WERI-Rb-1 (cell line): Measurements from ENCODE around the gene TLCD3B.
A peak's percentile ranks its signal among the peaks of the same experiment; 100 is the strongest.

ENCODE experiments used
- DNase-seq: peaks from one replicate; pipeline ENCODE4 v3.0.0-alpha.2; 2020
- H3K27ac ChIP-seq: fragments of 250-450 bp; sonication (Bioruptor Pico); 2 replicates; pipeline ENCODE4 v1.5.1; 2020; ENCODE audit warnings: mild to moderate bottlenecking, moderate library complexity
- H3K27me3 ChIP-seq: fragments of 250-450 bp; sonication (Bioruptor Pico); 2 replicates; pipeline ENCODE4 v1.5.1; 2021; ENCODE audit warnings: mild to moderate bottlenecking, low read depth, moderate library complexity; ENCODE audit not compliant: insufficient read depth, severe bottlenecking
- H3K36me3 ChIP-seq: fragments of 250-450 bp; sonication (Bioruptor Pico); 2 replicates; pipeline ENCODE4 v1.5.1; 2020; ENCODE audit warnings: mild to moderate bottlenecking, moderate library complexity
- H3K4me3 ChIP-seq: 2 replicates; pipeline ENCODE4 v1.5.1; 2011; ENCODE audit warnings: low read depth, mild to moderate bottlenecking, control low read depth, low read length
- H3K9me3 ChIP-seq: fragments of 250-450 bp; sonication (Bioruptor Pico); 2 replicates; pipeline ENCODE4 v1.5.1; 2021; ENCODE audit warnings: mild to moderate bottlenecking, moderate library complexity; ENCODE audit not compliant: severe bottlenecking
- TF ChIP-seq, protein P1 (sequence below): IDR thresholded peaks from 2 replicates; pipeline ENCODE4 v1.5.1; 2011; ENCODE audit warnings: low read depth, mild to moderate bottlenecking, control low read depth, inconsistent platforms, low read length

The TLCD3B gene

DNA sequence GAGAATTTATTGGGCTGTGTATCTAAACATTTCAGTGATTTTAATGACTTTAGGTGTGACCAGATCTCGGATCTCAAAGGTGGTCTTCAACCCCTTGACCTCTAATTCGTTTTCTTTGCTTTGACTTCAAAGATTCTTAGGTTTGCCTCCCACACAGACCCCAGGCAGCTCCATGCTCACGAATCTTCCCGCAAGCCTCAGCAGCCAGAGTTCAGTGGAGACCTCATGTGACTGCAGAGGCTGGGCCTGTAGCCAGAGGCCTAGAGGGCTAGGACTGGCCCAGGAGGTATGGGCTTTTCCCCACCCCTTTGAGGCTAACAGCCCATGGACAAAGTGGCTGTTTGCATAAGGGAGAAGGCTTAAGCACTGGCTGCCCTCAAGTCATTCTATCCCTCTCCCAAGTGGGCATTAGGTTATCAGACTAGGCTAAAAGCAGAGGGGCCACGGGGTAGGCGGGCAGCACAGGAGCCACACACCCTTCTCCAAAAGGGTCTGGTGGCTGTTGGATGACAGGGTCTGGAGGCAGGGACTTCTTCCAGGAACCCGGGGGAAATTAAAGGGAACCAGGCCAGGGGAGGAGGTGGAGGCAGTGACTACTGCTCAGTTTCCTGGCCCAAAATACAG lies 38.6 kb downstream of the TLCD3B start:
- Histone ChIP-seq H3K36me3 (peaks cover 77% of the 10 kb centered on the region), H3K9me3 (no peaks in the 10 kb centered on the region), H3K4me3 (no peak overlapping the region), H3K27ac (no peak overlapping the region; the same call in 1 of the 2 replicates), H3K27me3 (no peaks in the 10 kb centered on the region)
- TF ChIP-seq, protein P1, sequence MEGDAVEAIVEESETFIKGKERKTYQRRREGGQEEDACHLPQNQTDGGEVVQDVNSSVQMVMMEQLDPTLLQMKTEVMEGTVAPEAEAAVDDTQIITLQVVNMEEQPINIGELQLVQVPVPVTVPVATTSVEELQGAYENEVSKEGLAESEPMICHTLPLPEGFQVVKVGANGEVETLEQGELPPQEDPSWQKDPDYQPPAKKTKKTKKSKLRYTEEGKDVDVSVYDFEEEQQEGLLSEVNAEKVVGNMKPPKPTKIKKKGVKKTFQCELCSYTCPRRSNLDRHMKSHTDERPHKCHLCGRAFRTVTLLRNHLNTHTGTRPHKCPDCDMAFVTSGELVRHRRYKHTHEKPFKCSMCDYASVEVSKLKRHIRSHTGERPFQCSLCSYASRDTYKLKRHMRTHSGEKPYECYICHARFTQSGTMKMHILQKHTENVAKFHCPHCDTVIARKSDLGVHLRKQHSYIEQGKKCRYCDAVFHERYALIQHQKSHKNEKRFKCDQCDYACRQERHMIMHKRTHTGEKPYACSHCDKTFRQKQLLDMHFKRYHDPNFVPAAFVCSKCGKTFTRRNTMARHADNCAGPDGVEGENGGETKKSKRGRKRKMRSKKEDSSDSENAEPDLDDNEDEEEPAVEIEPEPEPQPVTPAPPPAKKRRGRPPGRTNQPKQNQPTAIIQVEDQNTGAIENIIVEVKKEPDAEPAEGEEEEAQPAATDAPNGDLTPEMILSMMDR, result no peak
- DNase-seq, result no peak

- Histone ChIP-seq H3K27ac (no peak overlapping the region), H3K4me3 (no peak overlapping the region), H3K9me3 (no peaks in the 10 kb centered on the region), H3K27me3 (no peaks in the 10 kb centered on the region), H3K36me3 (peaks cover 77% of the 10 kb centered on the region)
- no peak for DNase-seq
- TF ChIP-seq, protein P1, result no peak
Measured at GRCh38 chr16:29991571-29991904, 39.5 kb downstream of the TLCD3B start.

GRCh38 chr16:29990883-29991570 lies 40.0 kb downstream of the TLCD3B start:
- DNase-seq, result no peak
- H3K36me3 ChIP-seq, result peaks cover 82% of the 10 kb centered on the region
- no peaks in the 10 kb centered on the region for H3K27me3 ChIP-seq
- TF ChIP-seq, protein P1, result no peak
- H3K4me3 ChIP-seq, result no peak overlapping the region
- no peaks in the 10 kb centered on the region for H3K9me3 ChIP-seq
- H3K27ac ChIP-seq, result no peak overlapping the region

GRCh38 chr16:29990034-29990433 lies 41.0 kb downstream of the TLCD3B start:
- Histone ChIP-seq H3K36me3 (peaks cover 89% of the 10 kb centered on the region), H3K27ac (peak overlapping the region; percentile 77), H3K4me3 (no peak overlapping the region), H3K9me3 (no peaks in the 10 kb centered on the region), H3K27me3 (no peaks in the 10 kb centered on the region)
- DNase-seq, result no peak
- TF ChIP-seq, protein P1, result no peak

DNA sequence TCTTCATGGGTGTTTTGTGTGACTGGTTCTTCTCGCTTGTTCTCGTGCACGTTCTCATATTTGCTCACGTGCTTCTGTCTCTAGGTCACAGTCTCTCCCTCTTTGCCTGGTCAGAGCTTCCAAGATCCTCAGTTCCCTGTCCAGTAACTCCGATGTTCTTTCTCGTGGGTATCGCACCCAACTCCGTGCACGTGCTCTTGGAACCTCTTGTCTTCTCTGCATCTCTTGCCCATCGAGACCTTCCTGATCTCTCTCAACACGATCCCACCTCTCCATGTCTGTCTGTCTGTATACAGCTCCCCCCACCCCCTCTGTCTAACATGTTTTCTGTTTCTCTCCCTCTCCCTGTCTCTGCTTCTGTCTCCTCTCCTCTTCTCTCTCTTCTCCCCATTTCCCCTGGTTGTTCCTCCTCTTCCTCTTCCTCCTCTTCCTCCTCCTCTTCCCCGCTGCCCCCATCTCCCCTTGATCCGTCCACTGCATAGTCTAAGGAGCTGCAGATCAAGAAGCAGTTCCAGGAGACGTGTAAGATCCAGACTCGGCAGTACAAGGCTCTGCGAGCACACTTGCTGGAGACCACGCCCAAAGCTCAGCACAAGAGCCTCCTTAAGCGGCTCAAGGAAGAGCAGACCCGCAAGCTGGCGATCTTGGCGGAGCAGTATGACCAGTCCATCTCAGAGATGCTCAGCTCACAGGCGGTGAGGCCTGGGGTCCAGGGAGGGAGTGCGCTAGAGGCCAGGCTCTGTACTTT lies 41.8 kb downstream of the TLCD3B start:
- no peak overlapping the region for H3K4me3 ChIP-seq
- H3K36me3 ChIP-seq, result peaks cover 91% of the 10 kb centered on the region
- H3K27ac ChIP-seq, result peak overlapping the region; percentile 77
- DNase-seq, result peak; percentile 91
- H3K27me3 ChIP-seq, result no peaks in the 10 kb centered on the region
- no peaks in the 10 kb centered on the region for H3K9me3 ChIP-seq
- TF ChIP-seq, protein P1, result no peak
